ENCODE measurements around the gene CFAP69.

GRCh38 chr7:90243556-90243955 lies 1.4 kb upstream of the CFAP69 start:
- no peak for TF ChIP-seq CTCF (IDR thresholded peaks at IDR 0.05; ENCODE audit: low read depth, low read length)
- no peak for TF ChIP-seq POLR2A (IDR thresholded peaks at IDR 0.05; ENCODE audit: extremely low read depth, insufficient read length)
- TF ChIP-seq MAX (IDR thresholded peaks at IDR 0.05; ENCODE audit: low read depth, low read length): no peak
